ENCODE data around the gene CLCNKA.
"Not testable (repeated sequence)": the region's sequence is repeated elsewhere in the genome, so short reads cannot be mapped to it uniquely, and the experiment has no call there.

GRCh38 chr1:16039871-16040270 is 18.0 kb downstream of the CLCNKA start:
- TF ChIP-seq EZH2phosphoT487 (IDR thresholded peaks at IDR 0.05; ENCODE audit: borderline replicate concordance, low read length); EZH2 (IDR thresholded peaks at IDR 0.05; ENCODE audit: low read length, unreplicated experiment): not testable (repeated sequence)
- TF ChIP-seq, protein P1, sequence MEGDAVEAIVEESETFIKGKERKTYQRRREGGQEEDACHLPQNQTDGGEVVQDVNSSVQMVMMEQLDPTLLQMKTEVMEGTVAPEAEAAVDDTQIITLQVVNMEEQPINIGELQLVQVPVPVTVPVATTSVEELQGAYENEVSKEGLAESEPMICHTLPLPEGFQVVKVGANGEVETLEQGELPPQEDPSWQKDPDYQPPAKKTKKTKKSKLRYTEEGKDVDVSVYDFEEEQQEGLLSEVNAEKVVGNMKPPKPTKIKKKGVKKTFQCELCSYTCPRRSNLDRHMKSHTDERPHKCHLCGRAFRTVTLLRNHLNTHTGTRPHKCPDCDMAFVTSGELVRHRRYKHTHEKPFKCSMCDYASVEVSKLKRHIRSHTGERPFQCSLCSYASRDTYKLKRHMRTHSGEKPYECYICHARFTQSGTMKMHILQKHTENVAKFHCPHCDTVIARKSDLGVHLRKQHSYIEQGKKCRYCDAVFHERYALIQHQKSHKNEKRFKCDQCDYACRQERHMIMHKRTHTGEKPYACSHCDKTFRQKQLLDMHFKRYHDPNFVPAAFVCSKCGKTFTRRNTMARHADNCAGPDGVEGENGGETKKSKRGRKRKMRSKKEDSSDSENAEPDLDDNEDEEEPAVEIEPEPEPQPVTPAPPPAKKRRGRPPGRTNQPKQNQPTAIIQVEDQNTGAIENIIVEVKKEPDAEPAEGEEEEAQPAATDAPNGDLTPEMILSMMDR (conservative IDR thresholded peaks at IDR 0.05; ENCODE audit: low read depth, low read length), result not testable (repeated sequence)

Data from PC-3 (cell line).